ENCODE measurements around the gene B4GALT2. TPM values are rescaled to one million over a fixed set of nuclear protein-coding genes. Genes with fewer than 3 reads are reported as not detected.

B4GALT2 gene
- total RNA-seq, 1 experiment from 2014 or later: 70.9 TPM

DNA sequence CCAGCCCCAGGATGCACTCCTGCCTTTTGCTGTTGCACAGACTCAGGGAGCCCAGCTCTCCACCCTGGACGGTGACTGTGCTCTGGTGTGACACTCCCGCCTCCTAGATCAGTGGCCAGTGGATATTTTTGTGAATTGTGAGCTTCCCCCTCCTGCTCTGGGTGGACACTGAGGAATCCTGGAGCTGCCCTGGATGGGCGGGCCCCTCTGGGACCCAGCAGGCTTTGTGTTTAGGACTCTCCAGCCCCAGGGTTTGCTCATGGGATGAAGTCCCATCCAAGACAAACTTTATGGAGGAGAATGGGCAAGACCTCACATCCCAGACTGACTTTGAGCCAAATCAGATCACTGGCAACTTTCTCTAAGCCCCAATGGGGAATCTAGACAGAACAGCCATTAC is 36.2 kb downstream of the B4GALT2 start:
- H3K4ac ChIP-seq (ENCODE audit: low read depth, low read length): no peak overlapping the region
- no peak overlapping the region for H2BK12ac ChIP-seq (ENCODE audit: insufficient read length, low read depth, low read length)
- H3K79me2 ChIP-seq (ENCODE audit: insufficient read depth, low read length): no peaks in the 10 kb centered on the region
- Mint-ChIP-seq H3K27ac (no peak overlapping the region; a peak in 1 of 7 replicates), H3K4me3 (no peak overlapping the region), H3K9me3 (no peaks in the 10 kb centered on the region), H3K4me1 (peaks cover 22 to 31% of the 10 kb centered on the region in 2 experiments), H3K36me3 (ENCODE audit: insufficient read depth in 1 of 3, low read depth in 3 of 3) (peaks cover 0 to 5% (median 0%) of the 10 kb centered on the region in 3 experiments; a peak in 2 of 7 replicates), H3K27me3 (ENCODE audit: low read depth) (no peaks in the 10 kb centered on the region)
- no peak overlapping the region for H3K18ac ChIP-seq (ENCODE audit: insufficient read length, low read depth, low read length)
- H4K8ac ChIP-seq (replicated peaks; ENCODE audit: insufficient read length, low read depth, low read length): no peak overlapping the region
- TF ChIP-seq, protein P1, sequence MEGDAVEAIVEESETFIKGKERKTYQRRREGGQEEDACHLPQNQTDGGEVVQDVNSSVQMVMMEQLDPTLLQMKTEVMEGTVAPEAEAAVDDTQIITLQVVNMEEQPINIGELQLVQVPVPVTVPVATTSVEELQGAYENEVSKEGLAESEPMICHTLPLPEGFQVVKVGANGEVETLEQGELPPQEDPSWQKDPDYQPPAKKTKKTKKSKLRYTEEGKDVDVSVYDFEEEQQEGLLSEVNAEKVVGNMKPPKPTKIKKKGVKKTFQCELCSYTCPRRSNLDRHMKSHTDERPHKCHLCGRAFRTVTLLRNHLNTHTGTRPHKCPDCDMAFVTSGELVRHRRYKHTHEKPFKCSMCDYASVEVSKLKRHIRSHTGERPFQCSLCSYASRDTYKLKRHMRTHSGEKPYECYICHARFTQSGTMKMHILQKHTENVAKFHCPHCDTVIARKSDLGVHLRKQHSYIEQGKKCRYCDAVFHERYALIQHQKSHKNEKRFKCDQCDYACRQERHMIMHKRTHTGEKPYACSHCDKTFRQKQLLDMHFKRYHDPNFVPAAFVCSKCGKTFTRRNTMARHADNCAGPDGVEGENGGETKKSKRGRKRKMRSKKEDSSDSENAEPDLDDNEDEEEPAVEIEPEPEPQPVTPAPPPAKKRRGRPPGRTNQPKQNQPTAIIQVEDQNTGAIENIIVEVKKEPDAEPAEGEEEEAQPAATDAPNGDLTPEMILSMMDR (conservative IDR thresholded peaks at IDR 0.05): no peak
- H3K56ac ChIP-seq (ENCODE audit: insufficient read length, low read depth, low read length): no peak overlapping the region
- H3K4me1 ChIP-seq (ENCODE audit: insufficient read depth, low read length): peaks cover 3% of the 10 kb centered on the region; the same call in 1 of the 2 replicates
- H3K27ac ChIP-seq (ENCODE audit: insufficient read length, low read depth, low read length): no peak overlapping the region
- no peak overlapping the region for H2BK20ac ChIP-seq (ENCODE audit: low read depth, low read length, poor library complexity, severe bottlenecking)
- no peaks in the 10 kb centered on the region for H3K79me1 ChIP-seq (ENCODE audit: insufficient read depth, low read depth, low read length, poor library complexity, severe bottlenecking)
- H3K9me3 ChIP-seq (ENCODE audit: control insufficient read depth, low read depth, low read length): no peaks in the 10 kb centered on the region
- H3K23me2 ChIP-seq (ENCODE audit: insufficient read length, low read depth, low read length, poor library complexity, severe bottlenecking): no peaks in the 10 kb centered on the region
- H3K14ac ChIP-seq (ENCODE audit: insufficient read depth, low read length): no peak overlapping the region; the same call in 1 of the 2 replicates
- H4K91ac ChIP-seq (ENCODE audit: insufficient read length, low read depth, low read length): no peak overlapping the region
- H2BK120ac ChIP-seq (ENCODE audit: low read depth, low read length, poor library complexity, severe bottlenecking): no peak overlapping the region
- no peak overlapping the region for H3K9ac ChIP-seq (ENCODE audit: extremely low read depth, insufficient read length, low read length)
- H3K23ac ChIP-seq (ENCODE audit: insufficient read length, low read depth, low read length): no peak overlapping the region
- no peak overlapping the region for H3T11ph ChIP-seq (ENCODE audit: low read length)
- no peaks in the 10 kb centered on the region for H4K20me1 ChIP-seq (ENCODE audit: control insufficient read depth, insufficient read depth, insufficient read length)
- no peak for DNase-seq
- no peak overlapping the region for H2AFZ ChIP-seq (ENCODE audit: low read length)
- no peak overlapping the region for H2AK5ac ChIP-seq (ENCODE audit: insufficient read length, low read length)
- WGBS (ENCODE audit: extremely low coverage, insufficient read length, low lambda C conversion rate): no CpG with 5 or more reads among the region's 3 CpGs
- no peaks in the 10 kb centered on the region for H3K27me3 ChIP-seq (ENCODE audit: insufficient read depth, low read length)
- no peak overlapping the region for H4K5ac ChIP-seq (ENCODE audit: insufficient read length, low read depth, low read length)
- no peak overlapping the region for H2BK5ac ChIP-seq (ENCODE audit: insufficient read length, low read length)
- no peak overlapping the region for H3K4me2 ChIP-seq (ENCODE audit: insufficient read depth, insufficient read length, low read length)
- no peak overlapping the region for H2BK15ac ChIP-seq (ENCODE audit: low read depth, low read length)
